Measurements from ENCODE around the gene NFKBIA.

GRCh38 chr14:35409595-35409994 lies 5.0 kb upstream of the NFKBIA start:
- TF ChIP-seq ELF4 (CRISPR knock-in tag; IDR thresholded peaks at IDR 0.05; ENCODE audit: low read depth) = no peak
- TF ChIP-seq CREB1 (CRISPR knock-in tag; IDR thresholded peaks at IDR 0.05) = no peak
- no peak for TF ChIP-seq CREM (CRISPR knock-in tag; IDR thresholded peaks at IDR 0.05)
- no peak for TF ChIP-seq CTCF (IDR thresholded peaks at IDR 0.05)
- TF ChIP-seq ATF2 (CRISPR knock-in tag; IDR thresholded peaks at IDR 0.05; ENCODE audit: borderline replicate concordance, low read depth) = no peak
- TF ChIP-seq E2F5 (CRISPR knock-in tag; IDR thresholded peaks at IDR 0.05) = no peak
- TF ChIP-seq ATF3 (CRISPR knock-in tag; conservative IDR thresholded peaks at IDR 0.05) = no peak
- no peak for TF ChIP-seq AFF4 (CRISPR knock-in tag; IDR thresholded peaks at IDR 0.05; ENCODE audit: borderline replicate concordance)
